ENCODE data around the gene EBLN2. TPM values are rescaled to one million over a fixed set of nuclear protein-coding genes. Genes with fewer than 3 reads are reported as not detected.

EBLN2 gene
- total and polyA plus RNA-seq, 5 experiments from 2014 or later, result 0.21 to 8.9 (median 0.60) TPM

GRCh38 chr3:73094129-73094528 is 32.7 kb downstream of the EBLN2 start:
- Mint-ChIP-seq H3K9me3 (peaks cover 0 to 3% (median 0%) of the 10 kb centered on the region in 9 donors), H3K4me3 (peak overlapping the region in 1 of 10 donors; percentile 1), H3K4me1 (peaks cover 4 to 10% (median 8%) of the 10 kb centered on the region in 4 donors), H3K36me3 (no peaks in the 10 kb centered on the region), H3K27ac (no peak overlapping the region), H3K27me3 (peaks cover 0 to 8% (median 0%) of the 10 kb centered on the region in 5 donors)
- DNase-seq (no peak), ATAC-seq (no peak)
- POLR2A ChIA-PET, result interaction anchor here (0.7 kb wide), 1 partner anchor 43 kb away, joined by 4 read pairs; no protein-coding TSS in a partner anchor

GRCh38 chr3:73094951-73095350 is 33.5 kb downstream of the EBLN2 start:
- peaks cover 0 to 8% (median 0%) of the 10 kb centered on the region in 5 donors for H3K27me3 Mint-ChIP-seq
- DNase-seq (no peak), ATAC-seq (no peak)
- no peak overlapping the region for H3K27ac Mint-ChIP-seq
- POLR2A ChIA-PET, result no interaction called here
- no peak overlapping the region for H3K4me3 Mint-ChIP-seq
- peaks cover 0 to 3% (median 0%) of the 10 kb centered on the region in 9 donors for H3K9me3 Mint-ChIP-seq
- H3K4me1 Mint-ChIP-seq, result peaks cover 4 to 10% (median 8%) of the 10 kb centered on the region in 4 donors
- no peaks in the 10 kb centered on the region for H3K36me3 Mint-ChIP-seq

- H3K4me3 Mint-ChIP-seq, result no peak overlapping the region
- POLR2A ChIA-PET, result no interaction called here
- peaks cover 0 to 3% (median 0%) of the 10 kb centered on the region in 9 donors for H3K9me3 Mint-ChIP-seq
Measured at GRCh38 chr3:73096169-73096568, 34.7 kb downstream of the EBLN2 start.

GRCh38 chr3:73098026-73098425 is 36.6 kb downstream of the EBLN2 start:
- peaks cover 0 to 3% (median 0%) of the 10 kb centered on the region in 9 donors for H3K9me3 Mint-ChIP-seq
- no peak overlapping the region for H3K27ac Mint-ChIP-seq
- H3K4me1 Mint-ChIP-seq, result peaks cover 4 to 10% (median 8%) of the 10 kb centered on the region in 4 donors
- no peak overlapping the region for H3K4me3 Mint-ChIP-seq
- ATAC-seq, result no peak
- POLR2A ChIA-PET, result no interaction called here
- peaks cover 0 to 8% (median 2%) of the 10 kb centered on the region in 5 donors for H3K27me3 Mint-ChIP-seq
- no peaks in the 10 kb centered on the region for H3K36me3 Mint-ChIP-seq
- DNase-seq, result no peak

More at GRCh38 chr3:73096169-73096568, 34.7 kb downstream of the EBLN2 start:
- Mint-ChIP-seq H3K27me3 (peaks cover 0 to 8% (median 2%) of the 10 kb centered on the region in 5 donors), H3K4me1 (peaks cover 4 to 10% (median 8%) of the 10 kb centered on the region in 4 donors), H3K36me3 (no peaks in the 10 kb centered on the region), H3K27ac (no peak overlapping the region)
- DNase-seq (no peak), ATAC-seq (no peak)

GRCh38 chr3:73098873-73099272 is 37.4 kb downstream of the EBLN2 start:
- DNase-seq (no peak), ATAC-seq (no peak)
- H3K27ac Mint-ChIP-seq, result no peak overlapping the region
- peaks cover 4 to 10% (median 8%) of the 10 kb centered on the region in 4 donors for H3K4me1 Mint-ChIP-seq
- H3K9me3 Mint-ChIP-seq, result peaks cover 0 to 3% (median 0%) of the 10 kb centered on the region in 9 donors
- peaks cover 0 to 8% (median 2%) of the 10 kb centered on the region in 5 donors for H3K27me3 Mint-ChIP-seq
- no peak overlapping the region for H3K4me3 Mint-ChIP-seq
- POLR2A ChIA-PET, result no interaction called here
- H3K36me3 Mint-ChIP-seq, result no peaks in the 10 kb centered on the region

GRCh38 chr3:73100741-73101559 is 39.5 kb downstream of the EBLN2 start:
- peak; percentile 44 to 83 (median 68) for DNase-seq
- H3K9me3 Mint-ChIP-seq, result peaks cover 0 to 3% (median 0%) of the 10 kb centered on the region in 9 donors
- H3K4me1 Mint-ChIP-seq, result no peaks in the 10 kb centered on the region
- no peaks in the 10 kb centered on the region for H3K36me3 Mint-ChIP-seq
- H3K27me3 Mint-ChIP-seq, result peaks cover 0 to 5% (median 2%) of the 10 kb centered on the region in 5 donors
- no peak overlapping the region for H3K4me3 Mint-ChIP-seq
- peak; percentile 68 to 74 for ATAC-seq
- H3K27ac Mint-ChIP-seq, result no peak overlapping the region
- POLR2A ChIA-PET, result no interaction called here

GRCh38 chr3:73101881-73102280 is 40.4 kb downstream of the EBLN2 start:
- Mint-ChIP-seq H3K4me1 (no peaks in the 10 kb centered on the region), H3K27me3 (peaks cover 0 to 2% (median 2%) of the 10 kb centered on the region in 5 donors), H3K9me3 (peaks cover 0 to 3% (median 0%) of the 10 kb centered on the region in 9 donors), H3K36me3 (no peaks in the 10 kb centered on the region), H3K4me3 (no peak overlapping the region), H3K27ac (no peak overlapping the region)
- no peak for DNase-seq
- POLR2A ChIA-PET, result interaction anchor here (0.6 kb wide), 1 partner anchor 396 kb away, joined by 4 read pairs; no protein-coding TSS in a partner anchor
- no peak for ATAC-seq

- H3K27ac Mint-ChIP-seq, result peak overlapping the region in 1 of 10 donors; percentile 7
Measured at GRCh38 chr3:73107215-73107614, 45.8 kb downstream of the EBLN2 start.

GRCh38 chr3:73107676-73108187 is 46.3 kb downstream of the EBLN2 start:
- H3K9me3 Mint-ChIP-seq, result no peaks in the 10 kb centered on the region

More at GRCh38 chr3:73107215-73107614, 45.8 kb downstream of the EBLN2 start:
- Mint-ChIP-seq H3K27me3 (peaks cover 8 to 25% (median 13%) of the 10 kb centered on the region in 5 donors), H3K36me3 (no peaks in the 10 kb centered on the region), H3K4me1 (no peaks in the 10 kb centered on the region), H3K4me3 (no peak overlapping the region), H3K9me3 (no peaks in the 10 kb centered on the region)
- DNase-seq (no peak), ATAC-seq (no peak)
- POLR2A ChIA-PET, result no interaction called here

GRCh38 chr3:73108750-73109149 is 47.3 kb downstream of the EBLN2 start:
- Mint-ChIP-seq H3K4me1 (no peaks in the 10 kb centered on the region), H3K36me3 (no peaks in the 10 kb centered on the region), H3K27me3 (peaks cover 8 to 26% (median 14%) of the 10 kb centered on the region in 5 donors), H3K27ac (no peak overlapping the region), H3K9me3 (no peaks in the 10 kb centered on the region), H3K4me3 (no peak overlapping the region)
- ATAC-seq (no peak), DNase-seq (no peak)
- POLR2A ChIA-PET, result no interaction called here

More at GRCh38 chr3:73107676-73108187, 46.3 kb downstream of the EBLN2 start:
- Mint-ChIP-seq H3K4me1 (no peaks in the 10 kb centered on the region), H3K27me3 (peaks cover 8 to 26% (median 14%) of the 10 kb centered on the region in 5 donors), H3K27ac (no peak overlapping the region), H3K36me3 (no peaks in the 10 kb centered on the region), H3K4me3 (no peak overlapping the region)
- POLR2A ChIA-PET, result no interaction called here
- DNase-seq (no peak), ATAC-seq (no peak)

- no peaks in the 10 kb centered on the region for H3K4me1 Mint-ChIP-seq
Measured at GRCh38 chr3:73110530-73110929, 49.1 kb downstream of the EBLN2 start.

More at GRCh38 chr3:73110530-73110929, 49.1 kb downstream of the EBLN2 start:
- Mint-ChIP-seq H3K4me3 (no peak overlapping the region), H3K36me3 (no peaks in the 10 kb centered on the region), H3K27me3 (peaks cover 8 to 26% (median 17%) of the 10 kb centered on the region in 5 donors), H3K9me3 (no peaks in the 10 kb centered on the region), H3K27ac (no peak overlapping the region)
- no peak for DNase-seq
- ATAC-seq, result no peak
- POLR2A ChIA-PET, result no interaction called here
